ENCODE data around the gene CACNA2D1.

DNA sequence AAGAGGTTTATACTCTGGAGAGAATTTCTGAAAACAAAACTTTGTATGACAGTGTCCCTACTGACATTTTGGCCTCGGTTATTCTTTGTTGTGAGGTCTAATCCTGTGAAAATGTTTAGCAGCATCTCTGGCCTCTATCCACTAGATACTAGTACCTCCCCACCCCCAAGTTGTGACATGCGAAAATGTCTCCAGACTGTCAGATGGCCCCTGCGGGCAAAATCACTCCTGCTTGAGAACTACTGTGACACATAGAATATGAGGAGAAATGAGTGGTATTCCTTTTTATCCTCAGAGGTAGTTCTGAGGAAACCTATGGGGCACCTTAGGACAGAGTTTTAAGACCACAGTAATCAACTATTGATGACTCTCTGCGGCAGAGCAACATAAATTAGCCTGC, 358.5 kb downstream of the CACNA2D1 start:
- no peak for TF ChIP-seq TARDBP (IDR thresholded peaks at IDR 0.05)
- TF ChIP-seq ZNF384 (IDR thresholded peaks at IDR 0.05), result no peak
- TF ChIP-seq BHLHE40 (IDR thresholded peaks at IDR 0.05; ENCODE audit: borderline replicate concordance), result no peak
- no peak for TF ChIP-seq ELF4 (IDR thresholded peaks at IDR 0.05)
- no peak for TF ChIP-seq HDGF (IDR thresholded peaks at IDR 0.05; ENCODE audit: borderline replicate concordance)
- TF ChIP-seq SP1 (IDR thresholded peaks at IDR 0.05), result no peak
- TF ChIP-seq CTBP1 (IDR thresholded peaks at IDR 0.05; ENCODE audit: borderline replicate concordance), result no peak
- no peak for TF ChIP-seq NFRKB (IDR thresholded peaks at IDR 0.05)
- TF ChIP-seq FOXM1 (IDR thresholded peaks at IDR 0.05; ENCODE audit: borderline replicate concordance), result no peak
- no peak for TF ChIP-seq ARNT (IDR thresholded peaks at IDR 0.05)
